ENCODE results near the gene PRDM11.

DNA sequence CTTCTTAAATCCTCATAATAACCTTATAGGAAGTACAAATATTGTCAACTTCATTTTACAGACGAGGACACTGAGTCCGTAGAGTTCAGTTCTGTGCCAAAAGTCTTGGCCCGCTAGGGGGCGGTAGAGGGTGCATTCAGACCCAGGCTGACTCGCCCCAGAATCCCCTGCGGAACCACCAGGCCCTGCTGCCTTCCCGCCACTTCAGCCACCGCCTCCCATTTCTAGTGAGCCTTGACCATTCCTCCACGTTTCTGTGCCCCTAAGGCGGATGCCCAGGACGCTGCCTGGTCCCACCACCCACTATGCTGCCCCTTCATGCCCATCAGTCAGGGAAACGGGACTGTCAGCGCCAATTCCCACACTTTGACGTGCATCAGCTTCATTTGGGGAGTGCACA, 120.6 kb downstream of the PRDM11 start:
- TF ChIP-seq POLR2A (IDR thresholded peaks at IDR 0.05): no peak
- peak in 1 of 4 donors; percentile 27 for TF ChIP-seq CTCF (IDR thresholded peaks at IDR 0.05)

All from right lobe of liver (tissue), 4 donors.